ENCODE data around the gene NUMB. TPM values are rescaled to one million over a fixed set of nuclear protein-coding genes. Genes with fewer than 3 reads are reported as not detected.

NUMB gene
- total RNA-seq, 1 experiment from 2014 or later: 42.0 TPM

- Mint-ChIP-seq H3K4me3 (peak overlapping the region; percentile 75), H3K27ac (peak overlapping the region; percentile 67), H3K9me3 (no peaks in the 10 kb centered on the region), H3K4me1 (peaks cover 67% of the 10 kb centered on the region), H3K36me3 (no peaks in the 10 kb centered on the region), H3K27me3 (ENCODE audit: low read depth) (peaks cover 49% of the 10 kb centered on the region)
- POLR2A ChIA-PET: no interaction called here
- TF ChIP-seq TP53 (CRISPR knock-in tag; IDR thresholded peaks at IDR 0.05) (no peak), ESRRA (CRISPR knock-in tag; IDR thresholded peaks at IDR 0.05; ENCODE audit: borderline replicate concordance) (no peak), ZNF671 (CRISPR knock-in tag; IDR thresholded peaks at IDR 0.05) (no peak), OVOL2 (CRISPR knock-in tag; IDR thresholded peaks at IDR 0.05; ENCODE audit: borderline replicate concordance) (no peak), NFE2L1 (CRISPR knock-in tag; IDR thresholded peaks at IDR 0.05) (peak; percentile 52; the same call in 1 of the 2 replicates), MAX (CRISPR knock-in tag; IDR thresholded peaks at IDR 0.05) (0 out of 2 replicates have a peak, but pooled peaks have one; percentile 35), ELF4 (CRISPR knock-in tag; IDR thresholded peaks at IDR 0.05; ENCODE audit: low read depth) (no peak), RELA (CRISPR knock-in tag; IDR thresholded peaks at IDR 0.05; ENCODE audit: borderline replicate concordance) (no peak), ZNF317 (CRISPR knock-in tag; IDR thresholded peaks at IDR 0.05; ENCODE audit: borderline replicate concordance, low read depth) (no peak), NR3C1 (CRISPR knock-in tag; conservative IDR thresholded peaks at IDR 0.05; ENCODE audit: low read depth) (no peak), ATF2 (CRISPR knock-in tag; IDR thresholded peaks at IDR 0.05; ENCODE audit: borderline replicate concordance, low read depth) (no peak), NFYB (CRISPR knock-in tag; conservative IDR thresholded peaks at IDR 0.05; ENCODE audit: low read depth) (no peak), PRDM15 (CRISPR knock-in tag; IDR thresholded peaks at IDR 0.05) (no peak), TEAD1 (CRISPR knock-in tag; IDR thresholded peaks at IDR 0.05) (peak; percentile 46; the same call in 1 of the 2 replicates), ARID4B (CRISPR knock-in tag; IDR thresholded peaks at IDR 0.05; ENCODE audit: borderline replicate concordance) (0 out of 2 replicates have a peak, but pooled peaks have one; percentile 44), ZBTB43 (CRISPR knock-in tag; IDR thresholded peaks at IDR 0.05) (peak; percentile 56; the same call in 1 of the 2 replicates), ZNF281 (CRISPR knock-in tag; IDR thresholded peaks at IDR 0.05) (peak; percentile 80), HMGXB4 (CRISPR knock-in tag; IDR thresholded peaks at IDR 0.05) (no peak), GRHL2 (CRISPR knock-in tag; IDR thresholded peaks at IDR 0.05; ENCODE audit: insufficient replicate concordance, severe bottlenecking) (no peak), SP1 (CRISPR knock-in tag; conservative IDR thresholded peaks at IDR 0.05) (peak; percentile 49)
- CTCF ChIA-PET: interaction anchor here (0.8 to 1.7 kb wide), 10 partner anchors 13 to 616 kb away, joined by 3 to 10 read pairs (median 5); partner anchors contain the start of genes PSEN1 and PTGR2
- ATAC-seq (peak; percentile 7), DNase-seq (ENCODE audit: low spot score) (peak; percentile 41)
Measured at GRCh38 chr14:73235531-73236155, 222.7 kb downstream of the NUMB start.

Measured in WTC11 (cell line).